Panc1 (cell line): Measurements from ENCODE around the gene SLCO4C1. TPM values are rescaled to one million over a fixed set of nuclear protein-coding genes. Genes with fewer than 3 reads are reported as not detected.

Experiments
- ATAC-seq: fragments of 200-7000 bp; cut with Tn5 transposase; 2 replicates; pipeline ENCODE4 v1.9.1; 2020; ENCODE audit warnings: mild to moderate bottlenecking, moderate library complexity
- BruUV-seq: library from RNA; stranded (reverse); fragments of 400-500 nt; replicated peaks from 2 replicates; lab custom pipeline; 2021; lab: Mats Ljungman, UMichigan
- CTCF ChIA-PET: fragments of 300-600 bp; sonication (Branson Sonifier 250); formaldehyde crosslinking; loops from one replicate; lab custom pipeline; 2022; ENCODE audit warnings: antibody characterized with exemption; lab: Charles Lee
- POLR2A ChIA-PET: fragments of 300-600 bp; sonication (Branson Sonifier 250); formaldehyde crosslinking; loops from one replicate; lab custom pipeline; 2022; ENCODE audit warnings: antibody characterized with exemption; lab: Charles Lee
- DNase-seq: peaks from one replicate; pipeline ENCODE4 v3.0.0-alpha.2; 2010; ENCODE audit warnings: low read depth, low spot score
- H3K27ac ChIP-seq: 2 replicates; pipeline ENCODE4 v1.5.1; 2011; ENCODE audit warnings: mild to moderate bottlenecking, low read length, inconsistent platforms
- H3K27me3 ChIP-seq: fragments of 200-500 bp; sonication (Bioruptor generic); 2 replicates; pipeline ENCODE4 v1.6.0; 2014; ENCODE audit warnings: low read length, inconsistent platforms; ENCODE audit not compliant: control insufficient read depth, insufficient read depth
- H3K36me3 ChIP-seq: fragments of 200-500 bp; sonication (Bioruptor generic); 2 replicates; pipeline ENCODE4 v1.5.1; 2014; ENCODE audit warnings: inconsistent platforms, mild to moderate bottlenecking, low read length, moderate library complexity; ENCODE audit not compliant: control insufficient read depth, insufficient read depth
- H3K4me1 ChIP-seq: 2 replicates; pipeline ENCODE4 v1.5.1; 2011; ENCODE audit warnings: inconsistent platforms, mild to moderate bottlenecking, low read length, moderate library complexity; ENCODE audit not compliant: control insufficient read depth, insufficient read depth
- H3K4me3 ChIP-seq, 2 experiments: 2 replicates each; pipeline ENCODE4 v1.5.1; 2011 to 2012; ENCODE audit warnings: low read depth in 2 of 2, low read length in 2 of 2, mild to moderate bottlenecking in 2 of 2, inconsistent platforms in 1 of 2, moderate library complexity in 1 of 2
- H3K9me3 ChIP-seq: fragments of 200-500 bp; sonication (Bioruptor generic); 2 replicates; pipeline ENCODE4 v1.5.1; 2014; ENCODE audit warnings: low read depth, mild to moderate bottlenecking, inconsistent platforms, low read length, moderate library complexity; ENCODE audit not compliant: control insufficient read depth, insufficient read depth
- POLR2AphosphoS5 ChIP-seq: IDR thresholded peaks from 2 replicates; pipeline ENCODE4 v1.6.1; 2012; ENCODE audit warnings: mild to moderate bottlenecking, low read depth, low read length, moderate library complexity
- SIN3A ChIP-seq: IDR thresholded peaks from 2 replicates; pipeline ENCODE4 v1.6.1; 2012; ENCODE audit warnings: low read depth, mild to moderate bottlenecking, low read length, moderate library complexity, borderline replicate concordance; ENCODE audit not compliant: insufficient read depth
- TCF7L2 ChIP-seq: IDR thresholded peaks from 2 replicates; pipeline ENCODE4 v1.6.1; 2011; ENCODE audit warnings: mild to moderate bottlenecking, low read depth, low read length, inconsistent platforms
- in situ Hi-C: cut with HindIII; loops from 2 replicates; pipeline ENCODE4 v1.10.0; 2016; ENCODE audit warnings: low sequenced_read_pairs, low pct_unique_long_range_greater_than_20kb
- intact Hi-C: fragments of 100-400 bp; cut with micrococcal nuclease; formaldehyde crosslinking; loops from one replicate; pipeline ENCODE4 v1.10.0; 2022; ENCODE audit not compliant: unreplicated experiment
- total RNA-seq: library from RNA; stranded (reverse); gene quantifications from one replicate; pipeline ENCODE4 v1.2.1, GENCODE V29; 2021; ENCODE audit not compliant: unreplicated experiment
- TF ChIP-seq, protein P1 (sequence below), 2 experiments: IDR thresholded peaks; 2 replicates each; pipeline ENCODE4 v1.6.1; 2011 to 2012; ENCODE audit warnings: low read depth in 2 of 2, control low read depth in 1 of 2, low read length in 1 of 2, mild to moderate bottlenecking in 1 of 2, moderate library complexity in 1 of 2; ENCODE audit not compliant: insufficient read depth in 1 of 2
- TF ChIP-seq, protein P2 (sequence below): fragments of 450-650 bp; IDR thresholded peaks from 2 replicates; pipeline ENCODE4 v1.5.1; 2017; ENCODE audit warnings: mild to moderate bottlenecking

SLCO4C1 gene
- total RNA-seq, 1 experiment from 2014 or later = 0.90 TPM

- ChIA-PET POLR2A (no interaction called here), CTCF (no interaction called here)
- no peak for TF ChIP-seq TCF7L2
- no peak for TF ChIP-seq SIN3A
- TF ChIP-seq, protein P1, sequence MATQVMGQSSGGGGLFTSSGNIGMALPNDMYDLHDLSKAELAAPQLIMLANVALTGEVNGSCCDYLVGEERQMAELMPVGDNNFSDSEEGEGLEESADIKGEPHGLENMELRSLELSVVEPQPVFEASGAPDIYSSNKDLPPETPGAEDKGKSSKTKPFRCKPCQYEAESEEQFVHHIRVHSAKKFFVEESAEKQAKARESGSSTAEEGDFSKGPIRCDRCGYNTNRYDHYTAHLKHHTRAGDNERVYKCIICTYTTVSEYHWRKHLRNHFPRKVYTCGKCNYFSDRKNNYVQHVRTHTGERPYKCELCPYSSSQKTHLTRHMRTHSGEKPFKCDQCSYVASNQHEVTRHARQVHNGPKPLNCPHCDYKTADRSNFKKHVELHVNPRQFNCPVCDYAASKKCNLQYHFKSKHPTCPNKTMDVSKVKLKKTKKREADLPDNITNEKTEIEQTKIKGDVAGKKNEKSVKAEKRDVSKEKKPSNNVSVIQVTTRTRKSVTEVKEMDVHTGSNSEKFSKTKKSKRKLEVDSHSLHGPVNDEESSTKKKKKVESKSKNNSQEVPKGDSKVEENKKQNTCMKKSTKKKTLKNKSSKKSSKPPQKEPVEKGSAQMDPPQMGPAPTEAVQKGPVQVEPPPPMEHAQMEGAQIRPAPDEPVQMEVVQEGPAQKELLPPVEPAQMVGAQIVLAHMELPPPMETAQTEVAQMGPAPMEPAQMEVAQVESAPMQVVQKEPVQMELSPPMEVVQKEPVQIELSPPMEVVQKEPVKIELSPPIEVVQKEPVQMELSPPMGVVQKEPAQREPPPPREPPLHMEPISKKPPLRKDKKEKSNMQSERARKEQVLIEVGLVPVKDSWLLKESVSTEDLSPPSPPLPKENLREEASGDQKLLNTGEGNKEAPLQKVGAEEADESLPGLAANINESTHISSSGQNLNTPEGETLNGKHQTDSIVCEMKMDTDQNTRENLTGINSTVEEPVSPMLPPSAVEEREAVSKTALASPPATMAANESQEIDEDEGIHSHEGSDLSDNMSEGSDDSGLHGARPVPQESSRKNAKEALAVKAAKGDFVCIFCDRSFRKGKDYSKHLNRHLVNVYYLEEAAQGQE (IDR thresholded peaks at IDR 0.05; ENCODE audit: insufficient read depth in 1 of 2, low read depth in 2 of 2, low read length in 1 of 2) = no peak
- no peak for TF ChIP-seq POLR2AphosphoS5
- TF ChIP-seq, protein P2, sequence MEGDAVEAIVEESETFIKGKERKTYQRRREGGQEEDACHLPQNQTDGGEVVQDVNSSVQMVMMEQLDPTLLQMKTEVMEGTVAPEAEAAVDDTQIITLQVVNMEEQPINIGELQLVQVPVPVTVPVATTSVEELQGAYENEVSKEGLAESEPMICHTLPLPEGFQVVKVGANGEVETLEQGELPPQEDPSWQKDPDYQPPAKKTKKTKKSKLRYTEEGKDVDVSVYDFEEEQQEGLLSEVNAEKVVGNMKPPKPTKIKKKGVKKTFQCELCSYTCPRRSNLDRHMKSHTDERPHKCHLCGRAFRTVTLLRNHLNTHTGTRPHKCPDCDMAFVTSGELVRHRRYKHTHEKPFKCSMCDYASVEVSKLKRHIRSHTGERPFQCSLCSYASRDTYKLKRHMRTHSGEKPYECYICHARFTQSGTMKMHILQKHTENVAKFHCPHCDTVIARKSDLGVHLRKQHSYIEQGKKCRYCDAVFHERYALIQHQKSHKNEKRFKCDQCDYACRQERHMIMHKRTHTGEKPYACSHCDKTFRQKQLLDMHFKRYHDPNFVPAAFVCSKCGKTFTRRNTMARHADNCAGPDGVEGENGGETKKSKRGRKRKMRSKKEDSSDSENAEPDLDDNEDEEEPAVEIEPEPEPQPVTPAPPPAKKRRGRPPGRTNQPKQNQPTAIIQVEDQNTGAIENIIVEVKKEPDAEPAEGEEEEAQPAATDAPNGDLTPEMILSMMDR = no peak
- in situ Hi-C loops = no loop called here
- no peaks in the 10 kb centered on the region for H3K4me1 ChIP-seq
- no TSS peak for BruUV-seq
- no peaks in the 10 kb centered on the region for H3K27me3 ChIP-seq
- H3K4me3 ChIP-seq = no peak overlapping the region
- intact Hi-C loops = no loop called here
- no peak for DNase-seq
- ATAC-seq = no peak
- no peak overlapping the region for H3K27ac ChIP-seq
- no peaks in the 10 kb centered on the region for H3K9me3 ChIP-seq
- H3K36me3 ChIP-seq = no peaks in the 10 kb centered on the region
These were observed 13.5 kb upstream of the SLCO4C1 start for GRCh38 chr5:102309586-102309985.

DNA sequence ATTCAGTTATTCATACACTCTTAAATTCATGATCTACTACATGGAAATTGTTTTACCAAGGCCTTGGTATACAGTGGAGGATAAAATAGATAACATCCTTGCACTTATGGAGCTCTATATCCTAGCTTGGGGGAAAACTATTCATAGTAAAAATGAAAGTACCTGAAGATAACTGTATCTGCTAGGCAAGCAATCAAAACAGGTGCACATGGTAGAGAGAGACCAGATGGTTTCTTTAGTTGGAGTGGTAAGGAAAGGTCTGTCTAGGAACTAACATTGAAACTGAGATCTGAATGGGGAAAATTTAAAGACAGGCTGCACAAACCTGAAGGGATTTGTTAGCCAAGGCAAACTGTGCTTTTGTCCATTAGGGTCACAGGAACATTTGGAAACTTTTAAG, 11.1 kb upstream of the SLCO4C1 start:
- H3K27ac ChIP-seq = no peak overlapping the region
- DNase-seq (no peak), ATAC-seq (no peak)
- no peaks in the 10 kb centered on the region for H3K9me3 ChIP-seq
- H3K4me3 ChIP-seq = no peak overlapping the region
- intact Hi-C loops = no loop called here
- in situ Hi-C loops = no loop called here
- H3K36me3 ChIP-seq = no peaks in the 10 kb centered on the region
- no peaks in the 10 kb centered on the region for H3K4me1 ChIP-seq
- no peaks in the 10 kb centered on the region for H3K27me3 ChIP-seq
- POLR2A ChIA-PET = no interaction called here
- CTCF ChIA-PET = no interaction called here
- no TSS peak for BruUV-seq
- no peak for TF ChIP-seq TCF7L2
- no peak for TF ChIP-seq POLR2AphosphoS5
- TF ChIP-seq, protein P2 = no peak
- no peak for TF ChIP-seq SIN3A
- TF ChIP-seq, protein P1 (IDR thresholded peaks at IDR 0.05; ENCODE audit: insufficient read depth in 1 of 2, low read depth in 2 of 2, low read length in 1 of 2) = no peak
